Measurements from ENCODE around the gene KREMEN1.
"Not testable (repeated sequence)": the region's sequence is repeated elsewhere in the genome, so short reads cannot be mapped to it uniquely, and the experiment has no call there.

Gene KREMEN1

GRCh38 chr22:29108137-29108536, 35.3 kb downstream of the KREMEN1 start:
- no peak for DNase-seq (ENCODE audit: low spot score)

GRCh38 chr22:29109822-29110221, 37.0 kb downstream of the KREMEN1 start:
- no peak for DNase-seq (ENCODE audit: low spot score)

GRCh38 chr22:29110946-29111345, 38.1 kb downstream of the KREMEN1 start:
- no peak for DNase-seq (ENCODE audit: low spot score)

- peak; percentile 33 for DNase-seq (ENCODE audit: low spot score)
Observed at GRCh38 chr22:29112121-29112520, 39.3 kb downstream of the KREMEN1 start.

GRCh38 chr22:29112681-29113080, 39.8 kb downstream of the KREMEN1 start:
- no peak for DNase-seq (ENCODE audit: low spot score)

GRCh38 chr22:29113319-29113718, 40.5 kb downstream of the KREMEN1 start:
- no peak for DNase-seq (ENCODE audit: low spot score)

- no peak for DNase-seq (ENCODE audit: low spot score)
Observed at GRCh38 chr22:29114392-29114791, 41.6 kb downstream of the KREMEN1 start.

- no peak for DNase-seq (ENCODE audit: low spot score)
Observed at GRCh38 chr22:29115682-29116288, 43.0 kb downstream of the KREMEN1 start.

- DNase-seq (ENCODE audit: low spot score), result no peak
Observed at GRCh38 chr22:29116397-29117123, 43.7 kb downstream of the KREMEN1 start.

GRCh38 chr22:29117799-29118477, 45.1 kb downstream of the KREMEN1 start:
- DNase-seq (ENCODE audit: low spot score), result no peak

- DNase-seq (ENCODE audit: low spot score), result not testable (repeated sequence)
Observed at GRCh38 chr22:29120098-29120912, 47.5 kb downstream of the KREMEN1 start.

GRCh38 chr22:29121124-29121523, 48.3 kb downstream of the KREMEN1 start:
- DNase-seq (ENCODE audit: low spot score), result no peak

GRCh38 chr22:29122041-29122440, 49.2 kb downstream of the KREMEN1 start:
- DNase-seq (ENCODE audit: low spot score), result no peak

- DNase-seq (ENCODE audit: low spot score), result no peak
Observed at GRCh38 chr22:29124777-29125442, 52.1 kb downstream of the KREMEN1 start.

GRCh38 chr22:29125443-29125778, 52.6 kb downstream of the KREMEN1 start:
- DNase-seq (ENCODE audit: low spot score), result no peak

GRCh38 chr22:29125844-29126243, 53.0 kb downstream of the KREMEN1 start:
- no peak for DNase-seq (ENCODE audit: low spot score)

GRCh38 chr22:29126670-29127395, 54.0 kb downstream of the KREMEN1 start:
- DNase-seq (ENCODE audit: low spot score), result no peak

- DNase-seq (ENCODE audit: low spot score), result no peak
Observed at GRCh38 chr22:29128891-29129807, 56.3 kb downstream of the KREMEN1 start.

- DNase-seq (ENCODE audit: low spot score), result no peak
Observed at GRCh38 chr22:29129808-29130140, 56.9 kb downstream of the KREMEN1 start.

GRCh38 chr22:29130476-29130875, 57.6 kb downstream of the KREMEN1 start:
- no peak for DNase-seq (ENCODE audit: low spot score)
